ENCODE measurements around the gene ASXL2. TPM values are rescaled to one million over a fixed set of nuclear protein-coding genes. Genes with fewer than 3 reads are reported as not detected.
A peak's percentile ranks its signal among the peaks of the same experiment; 100 is the strongest.
"Not testable (repeated sequence)": the region's sequence is repeated elsewhere in the genome, so short reads cannot be mapped to it uniquely, and the experiment has no call there.

Gene ASXL2
- total RNA-seq, 1 experiment from 2014 or later, result 19.9 TPM

DNA sequence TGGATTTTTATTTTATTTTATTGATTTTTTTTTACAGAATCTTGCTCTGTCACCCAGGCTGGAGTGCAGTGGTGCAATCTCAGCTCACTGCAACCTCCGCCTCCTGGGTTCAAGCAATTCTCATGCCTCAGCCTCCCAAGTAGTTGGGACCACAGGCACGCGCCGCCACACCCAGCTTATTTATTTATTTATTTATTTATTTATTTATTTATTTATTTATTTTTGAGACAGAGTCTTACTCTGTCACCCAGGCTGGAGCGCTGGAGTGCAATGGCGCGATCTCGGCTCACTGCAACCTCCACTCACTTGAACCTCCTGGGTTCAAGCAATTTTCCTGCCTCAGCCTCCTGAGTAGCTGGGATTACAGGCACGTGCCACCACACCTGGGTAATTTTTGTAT, 18.0 kb upstream of the ASXL2 start:
- in situ Hi-C loops (cut with HindIII; ENCODE audit: low pct_unique_long_range_greater_than_20kb, low sequenced_read_pairs); DNase-seq (ENCODE audit: low read depth, low spot score): not testable (repeated sequence)

DNA sequence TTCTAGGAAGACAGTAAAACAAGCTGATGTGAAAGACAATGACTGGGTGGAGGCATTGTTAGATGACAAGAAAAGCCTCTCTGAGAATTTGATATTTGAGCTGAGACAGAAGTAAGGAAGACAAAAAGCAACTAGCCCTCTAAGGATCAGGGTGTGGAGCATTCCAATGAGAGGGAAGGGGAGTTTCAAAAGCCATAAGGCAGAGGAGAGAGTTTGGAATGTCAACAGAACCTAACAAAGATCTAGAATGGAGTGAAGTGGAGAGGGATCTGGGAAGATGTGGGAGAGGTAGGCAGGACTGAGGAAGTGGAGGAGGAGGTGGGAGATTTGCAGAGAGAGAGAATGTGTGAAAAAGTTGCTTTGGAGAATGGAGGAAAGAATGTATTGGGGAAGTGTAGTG, 17.3 kb upstream of the ASXL2 start:
- no peak for DNase-seq (ENCODE audit: low read depth, low spot score)
- in situ Hi-C loops (cut with HindIII; ENCODE audit: low pct_unique_long_range_greater_than_20kb, low sequenced_read_pairs), result no loop called here

DNA sequence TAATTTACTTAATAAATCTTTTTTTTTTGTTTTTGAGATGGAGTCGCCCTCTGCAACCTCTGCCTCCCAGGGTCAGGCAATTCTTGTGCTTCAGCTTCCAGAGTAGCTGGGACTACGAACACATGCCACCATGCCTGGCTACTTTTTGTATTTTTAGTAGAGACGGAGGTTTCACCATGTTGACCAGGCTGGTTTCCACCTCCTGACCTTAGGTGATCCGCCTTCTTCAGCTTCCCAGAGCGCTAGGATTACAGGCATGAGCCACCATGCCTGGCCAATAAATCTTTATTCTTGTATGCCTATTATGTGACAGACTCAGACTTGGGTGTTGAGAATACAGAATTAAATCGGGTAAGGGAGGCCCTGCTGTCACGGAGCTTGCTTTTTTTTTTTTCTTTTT, 16.7 kb upstream of the ASXL2 start:
- in situ Hi-C loops (cut with HindIII; ENCODE audit: low pct_unique_long_range_greater_than_20kb, low sequenced_read_pairs), result no loop called here

DNA sequence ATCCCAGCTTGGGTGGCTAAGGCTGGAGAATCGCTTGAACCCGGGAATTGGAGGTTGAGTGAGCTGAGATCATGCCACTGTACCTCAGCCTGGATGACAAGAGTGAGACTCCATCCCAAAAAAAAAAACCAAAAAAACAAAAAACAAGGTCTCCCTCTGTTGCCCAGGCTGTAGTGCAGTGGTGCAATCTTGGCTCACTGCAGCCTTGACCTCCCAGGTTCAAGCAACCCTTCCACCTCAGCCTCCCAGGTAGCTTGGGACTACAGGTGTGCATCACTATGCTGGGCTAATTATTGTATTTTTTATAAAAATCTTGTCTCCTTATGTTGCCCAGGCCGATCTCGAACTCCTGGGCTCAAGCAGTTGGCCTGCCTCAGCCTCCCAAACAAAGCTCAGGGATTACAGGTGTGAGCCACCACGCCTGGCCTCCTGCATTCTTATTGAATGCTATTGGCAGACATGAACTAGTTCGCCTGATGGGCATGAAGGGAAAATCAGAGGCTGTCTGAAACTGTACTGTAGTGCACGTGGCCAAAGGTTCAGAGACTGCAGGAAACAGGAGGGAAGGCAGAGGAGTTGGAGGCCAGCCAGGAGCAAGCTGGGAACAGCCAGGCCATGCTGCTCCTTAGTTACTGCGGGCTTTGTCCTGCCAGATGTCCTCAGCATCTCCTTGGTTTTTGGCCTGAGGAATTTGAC, 16.0 kb upstream of the ASXL2 start:
- DNase-seq (ENCODE audit: low read depth, low spot score), result peak; percentile 46
- in situ Hi-C loops (cut with HindIII; ENCODE audit: low pct_unique_long_range_greater_than_20kb, low sequenced_read_pairs), result no loop called here

More for the DNA sequence above, 16.7 kb upstream of the ASXL2 start:
- no peak for DNase-seq (ENCODE audit: low read depth, low spot score)

DNA sequence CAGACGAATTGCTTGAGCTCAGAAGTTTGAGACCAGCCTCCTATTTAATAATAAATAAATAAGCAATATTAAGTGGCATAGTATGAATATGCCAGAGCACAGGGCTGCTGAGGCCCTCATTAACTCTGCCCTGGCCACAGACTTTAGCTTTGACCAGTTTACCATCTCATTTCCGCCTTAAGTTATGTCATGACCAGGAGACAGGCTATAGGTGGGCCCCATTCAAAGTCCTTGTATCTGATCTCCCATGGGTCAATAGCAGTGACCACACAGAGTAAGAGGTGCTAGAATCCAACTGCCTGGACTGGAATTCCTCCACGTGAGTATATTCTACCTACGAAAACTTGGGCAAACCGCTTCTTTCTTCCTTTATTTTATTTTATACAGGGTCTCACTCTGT, 13.4 kb upstream of the ASXL2 start:
- in situ Hi-C loops (cut with HindIII; ENCODE audit: low pct_unique_long_range_greater_than_20kb, low sequenced_read_pairs), result no loop called here
- DNase-seq (ENCODE audit: low read depth, low spot score), result no peak

DNA sequence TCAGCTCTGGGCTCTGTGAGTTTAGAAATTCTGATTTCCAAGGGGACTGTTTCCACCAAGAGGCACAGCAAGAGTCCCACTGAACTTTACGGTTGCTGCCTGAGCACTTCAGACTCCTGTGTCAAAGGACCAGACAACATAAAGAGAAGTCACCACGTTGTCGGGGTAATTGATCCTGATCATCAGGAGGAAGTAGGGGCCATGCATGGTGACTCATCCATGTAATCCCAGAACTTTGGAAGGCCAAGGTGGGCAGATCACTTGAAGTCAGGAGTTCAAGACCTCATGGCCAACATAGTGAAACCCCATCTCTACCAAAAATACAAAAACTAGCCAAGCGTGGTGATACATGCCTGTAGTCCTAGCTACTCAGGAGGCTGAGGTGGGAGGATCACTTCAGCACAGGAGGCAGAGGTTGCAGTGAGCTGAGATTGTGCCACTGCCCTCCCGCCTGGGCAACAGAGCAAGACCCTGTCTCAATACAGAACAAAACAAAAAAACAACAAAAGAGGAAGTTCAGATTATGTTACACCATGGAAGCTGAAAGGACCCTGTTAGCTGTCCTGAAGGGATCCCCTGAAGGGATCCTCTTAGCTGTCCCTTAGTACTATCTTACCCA, 9.4 kb upstream of the ASXL2 start:
- in situ Hi-C loops (cut with HindIII; ENCODE audit: low pct_unique_long_range_greater_than_20kb, low sequenced_read_pairs), result no loop called here
- DNase-seq (ENCODE audit: low read depth, low spot score), result no peak

DNA sequence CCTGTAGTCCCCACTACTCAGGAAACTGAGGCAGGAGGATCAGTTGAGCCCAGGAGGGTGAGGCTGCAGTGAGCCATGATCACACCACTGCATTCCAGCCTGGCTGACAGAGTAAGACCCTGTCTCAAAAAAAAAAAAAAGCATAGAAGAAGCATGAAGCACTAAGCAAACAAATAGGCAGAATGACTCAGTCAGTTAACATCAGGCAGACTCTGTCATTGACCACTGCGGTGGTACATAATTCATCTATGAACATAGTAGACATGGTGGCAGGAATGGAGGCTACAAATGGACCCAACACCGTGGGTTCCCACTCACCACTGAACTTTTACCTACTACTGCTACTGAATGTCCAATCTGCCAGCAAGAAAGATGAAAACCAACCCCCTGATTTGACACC, 7.6 kb upstream of the ASXL2 start:
- no peak for DNase-seq (ENCODE audit: low read depth, low spot score)
- in situ Hi-C loops (cut with HindIII; ENCODE audit: low pct_unique_long_range_greater_than_20kb, low sequenced_read_pairs), result no loop called here

DNA sequence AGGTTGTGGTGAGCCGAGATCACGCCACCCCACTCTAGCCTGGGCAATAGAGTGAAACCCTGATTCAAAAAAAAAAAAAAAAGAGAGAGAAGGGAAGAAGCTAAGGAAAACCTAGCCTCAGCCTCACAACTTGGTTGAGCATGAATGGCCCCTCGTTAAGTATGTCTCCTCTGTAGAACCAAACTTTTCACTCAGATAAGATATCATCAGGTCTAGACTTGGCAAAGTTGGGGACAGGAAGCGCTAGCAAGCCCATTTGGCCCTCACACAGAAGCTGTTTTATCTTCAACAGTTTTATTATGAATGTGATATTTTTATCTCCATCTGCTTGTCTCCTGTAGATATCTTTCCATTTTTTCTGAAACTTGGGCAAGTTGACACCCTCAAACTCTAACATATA, 3.5 kb upstream of the ASXL2 start:
- DNase-seq (ENCODE audit: low read depth, low spot score), result no peak
- in situ Hi-C loops (cut with HindIII; ENCODE audit: low pct_unique_long_range_greater_than_20kb, low sequenced_read_pairs), result no loop called here

DNA sequence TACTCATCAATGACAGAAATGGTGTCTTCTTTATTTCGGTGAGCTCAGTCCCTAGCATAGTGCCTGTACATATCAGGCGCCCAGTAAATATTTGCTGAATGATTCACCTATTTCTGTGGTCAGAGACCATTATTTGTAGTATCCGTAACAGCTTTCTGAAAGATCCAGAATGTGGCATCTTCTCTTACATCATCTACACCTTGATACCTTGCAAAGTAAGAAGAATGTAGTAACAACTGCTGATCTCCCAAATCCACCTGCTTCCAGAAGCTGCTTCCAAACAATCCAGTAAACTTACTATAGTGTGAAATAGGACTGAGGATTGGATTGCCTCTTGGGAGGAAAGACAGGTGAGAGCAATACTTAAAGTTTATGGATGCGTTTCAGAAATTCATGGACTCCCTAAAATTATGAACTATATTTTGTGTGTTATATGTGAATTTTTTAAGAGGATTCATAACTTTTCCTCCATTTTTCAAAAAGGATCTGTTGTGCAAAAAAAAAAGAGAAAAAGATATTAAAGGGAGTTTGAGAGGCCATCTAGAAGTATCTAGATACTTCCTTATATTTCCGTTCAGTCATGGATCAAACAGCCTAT, 945 bp upstream of the ASXL2 start:
- no peak for DNase-seq (ENCODE audit: low read depth, low spot score)
- in situ Hi-C loops (cut with HindIII; ENCODE audit: low pct_unique_long_range_greater_than_20kb, low sequenced_read_pairs), result no loop called here

DNA sequence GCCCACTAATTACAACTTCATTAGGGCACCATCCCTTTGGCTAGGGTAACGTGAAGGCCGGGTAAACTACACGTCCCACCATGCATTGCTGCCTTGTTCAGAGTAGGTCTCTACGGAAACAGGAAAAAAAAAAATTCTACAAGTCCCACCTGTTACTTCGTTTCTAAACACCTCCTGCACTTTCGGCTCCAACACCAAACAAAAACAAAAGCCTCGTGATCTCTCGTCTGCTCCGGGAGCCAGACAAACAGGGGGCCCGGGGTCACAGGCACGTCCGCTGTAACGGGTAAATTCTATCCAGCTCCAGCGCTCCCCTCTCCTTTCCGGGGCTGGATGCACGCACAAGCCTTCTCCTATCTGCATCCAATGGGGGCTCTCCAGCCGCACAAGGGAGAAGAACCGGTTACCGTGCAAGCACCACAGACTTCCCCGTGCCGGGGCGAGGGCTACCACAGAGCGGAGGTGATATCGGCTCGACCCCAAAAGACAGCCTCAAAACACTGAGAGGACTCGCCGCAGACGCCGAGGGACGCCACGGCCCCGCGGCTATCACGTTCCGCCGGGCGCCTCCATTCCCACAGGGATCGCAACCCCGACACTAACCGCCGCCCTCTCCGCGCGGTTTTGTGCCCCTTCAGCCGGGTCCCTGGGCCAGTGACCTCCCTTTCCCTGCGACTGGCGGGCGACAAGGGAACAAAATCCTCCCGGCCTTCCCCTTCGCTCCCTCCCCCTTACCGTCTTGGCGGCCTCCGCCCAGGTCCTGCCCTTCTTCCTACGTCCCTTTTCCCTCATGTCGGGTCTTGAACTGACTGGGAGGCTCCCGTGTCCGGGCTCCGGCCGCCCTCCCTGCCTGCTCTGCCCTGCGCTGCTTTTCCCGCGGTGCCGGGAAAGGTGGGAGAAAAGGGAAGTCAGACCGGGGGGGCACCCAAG, 591 bp downstream of the ASXL2 start:
- DNase-seq (ENCODE audit: low read depth, low spot score), result peak; percentile 76
- in situ Hi-C loops (cut with HindIII; ENCODE audit: low pct_unique_long_range_greater_than_20kb, low sequenced_read_pairs), result no loop called here

DNA sequence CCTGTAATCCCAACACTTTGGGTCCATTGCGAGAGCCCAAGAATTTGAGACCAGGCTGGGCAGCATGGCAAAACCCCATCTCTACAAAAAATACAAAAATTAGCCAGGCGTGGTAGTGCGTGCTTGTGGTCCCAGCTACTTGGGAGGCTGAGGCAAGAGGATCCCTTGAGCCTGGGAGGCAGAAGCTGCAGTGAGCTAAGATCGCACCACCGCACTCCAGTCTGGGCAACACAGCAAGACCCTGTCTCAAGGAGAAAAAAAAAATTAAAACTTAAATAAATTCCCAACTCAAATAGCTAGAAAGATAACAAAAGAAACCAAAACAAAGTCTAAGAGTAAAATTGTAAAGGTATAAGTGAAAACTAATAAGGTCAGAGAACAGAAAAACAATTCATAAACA, 6.2 kb downstream of the ASXL2 start:
- in situ Hi-C loops (cut with HindIII; ENCODE audit: low pct_unique_long_range_greater_than_20kb, low sequenced_read_pairs), result no loop called here
- DNase-seq (ENCODE audit: low read depth, low spot score), result no peak

DNA sequence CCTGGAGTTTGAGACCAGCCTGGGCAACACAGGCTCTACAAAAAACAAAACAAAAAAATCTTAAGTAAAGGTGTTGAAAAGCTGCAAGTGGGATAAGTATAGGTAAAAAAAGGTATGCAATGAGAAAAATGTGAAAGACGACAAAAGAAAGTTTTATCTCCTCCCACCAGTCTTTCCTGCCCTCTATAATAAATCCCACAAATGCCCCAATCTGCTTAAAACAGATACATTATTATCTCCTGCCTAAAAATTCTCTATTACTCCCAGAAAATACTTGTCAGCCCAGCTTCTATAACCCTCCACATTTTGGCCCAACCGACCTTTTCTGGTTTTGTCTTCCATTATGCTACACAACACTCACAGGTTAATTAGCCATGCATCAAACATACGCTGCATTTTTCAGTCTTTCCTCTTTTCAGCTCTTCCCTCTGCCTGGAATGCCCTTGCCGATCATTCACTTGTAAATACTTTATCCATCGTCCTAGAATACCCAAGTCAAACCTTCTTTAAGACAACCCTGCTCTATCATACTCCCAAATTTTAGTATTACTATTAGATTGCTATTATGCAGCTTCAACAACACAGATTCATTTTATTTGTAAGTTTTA, 10.8 kb downstream of the ASXL2 start:
- in situ Hi-C loops (cut with HindIII; ENCODE audit: low pct_unique_long_range_greater_than_20kb, low sequenced_read_pairs), result no loop called here

DNA sequence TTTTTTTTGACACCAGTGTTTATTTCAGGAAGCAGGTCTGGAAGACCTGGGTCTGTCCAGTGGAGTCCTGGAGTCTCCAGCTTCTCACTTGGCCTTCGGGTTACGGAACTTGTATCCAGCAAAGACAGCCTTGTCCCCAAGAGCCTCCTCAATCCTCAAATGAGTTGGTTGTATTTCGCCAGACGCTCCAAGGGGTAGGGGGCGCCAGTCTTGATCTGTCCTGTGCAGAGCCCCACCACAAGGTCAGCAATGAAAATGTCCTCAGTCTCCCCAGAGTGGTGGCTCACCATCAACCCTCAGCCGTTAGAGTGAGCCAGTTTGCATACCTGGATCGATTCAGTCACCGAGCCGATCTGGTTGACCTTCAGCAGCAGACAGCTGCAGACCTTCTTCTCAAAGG, 21.9 kb downstream of the ASXL2 start:
- in situ Hi-C loops (cut with HindIII; ENCODE audit: low pct_unique_long_range_greater_than_20kb, low sequenced_read_pairs), result no loop called here
- DNase-seq (ENCODE audit: low read depth, low spot score), result no peak

More for the DNA sequence above, 10.8 kb downstream of the ASXL2 start:
- DNase-seq (ENCODE audit: low read depth, low spot score), result no peak

DNA sequence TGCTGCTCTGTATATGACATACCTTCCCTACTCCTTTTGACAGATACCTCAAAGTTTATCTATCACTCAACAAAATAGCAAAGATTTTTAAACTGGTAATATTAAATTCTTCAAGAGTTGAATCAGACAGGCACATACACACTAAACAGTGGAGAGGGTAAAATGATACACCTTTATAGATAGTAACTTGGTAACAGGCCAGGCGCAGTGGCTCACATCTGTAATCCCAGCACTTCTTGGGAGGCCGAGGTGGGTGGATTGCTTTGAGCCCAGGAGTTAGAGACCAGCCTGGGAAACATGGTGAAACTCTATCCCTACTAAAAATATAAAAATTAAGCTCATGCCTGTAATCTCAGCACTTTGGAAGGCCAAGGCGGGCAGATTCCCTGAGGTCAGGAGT, 23.2 kb downstream of the ASXL2 start:
- in situ Hi-C loops (cut with HindIII; ENCODE audit: low pct_unique_long_range_greater_than_20kb, low sequenced_read_pairs), result no loop called here

DNA sequence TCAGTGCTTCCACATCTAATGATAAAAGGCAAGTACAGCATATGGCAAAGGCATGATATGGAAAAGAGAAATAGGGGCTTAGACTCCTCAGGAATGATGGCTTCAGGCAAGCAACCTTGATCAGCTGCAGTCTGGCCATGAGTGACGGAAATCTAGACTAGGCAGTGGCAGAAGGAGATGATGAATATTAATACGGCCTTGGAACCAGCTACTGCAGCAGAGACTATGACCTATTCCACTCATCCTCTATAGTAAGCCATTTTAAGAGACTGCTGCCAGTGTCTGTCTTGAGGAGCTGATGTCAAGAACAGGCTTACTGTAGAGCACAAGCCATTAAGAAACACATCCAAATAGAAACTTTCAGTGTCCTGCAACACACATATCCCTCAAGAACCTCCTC, 23.7 kb downstream of the ASXL2 start:
- in situ Hi-C loops (cut with HindIII; ENCODE audit: low pct_unique_long_range_greater_than_20kb, low sequenced_read_pairs), result no loop called here

More for the DNA sequence above, 23.2 kb downstream of the ASXL2 start:
- no peak for DNase-seq (ENCODE audit: low read depth, low spot score)

DNA sequence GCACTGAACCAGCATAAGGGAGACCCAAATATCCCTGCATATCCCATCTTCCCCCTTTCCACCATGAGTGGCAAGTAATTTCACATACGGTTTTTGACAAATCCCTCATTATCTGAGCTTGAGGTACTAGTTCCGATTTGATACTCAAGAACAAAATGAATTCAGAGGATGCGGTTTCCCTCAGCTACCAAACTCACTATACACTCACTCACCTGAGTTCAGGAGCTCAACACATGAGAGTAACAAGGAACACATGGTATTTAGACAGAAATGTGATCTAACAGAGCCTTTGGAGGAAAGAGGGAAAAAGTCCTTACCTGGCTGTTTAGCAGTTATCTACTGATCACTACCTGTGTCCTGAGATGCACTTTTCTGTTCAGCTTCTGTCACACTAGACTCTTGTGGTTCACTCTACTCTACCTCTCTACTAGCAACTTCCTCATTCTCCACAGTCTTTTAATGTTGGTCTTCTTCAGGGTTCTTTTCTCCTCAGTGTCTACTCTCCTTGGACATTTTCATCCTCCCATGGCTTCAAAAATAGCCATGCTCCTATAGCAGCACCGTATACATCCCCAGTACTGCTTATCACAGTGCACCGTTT, 25.1 kb downstream of the ASXL2 start:
- no peak for DNase-seq (ENCODE audit: low read depth, low spot score)
- in situ Hi-C loops (cut with HindIII; ENCODE audit: low pct_unique_long_range_greater_than_20kb, low sequenced_read_pairs), result no loop called here

More for the DNA sequence above, 23.7 kb downstream of the ASXL2 start:
- DNase-seq (ENCODE audit: low read depth, low spot score), result no peak

DNA sequence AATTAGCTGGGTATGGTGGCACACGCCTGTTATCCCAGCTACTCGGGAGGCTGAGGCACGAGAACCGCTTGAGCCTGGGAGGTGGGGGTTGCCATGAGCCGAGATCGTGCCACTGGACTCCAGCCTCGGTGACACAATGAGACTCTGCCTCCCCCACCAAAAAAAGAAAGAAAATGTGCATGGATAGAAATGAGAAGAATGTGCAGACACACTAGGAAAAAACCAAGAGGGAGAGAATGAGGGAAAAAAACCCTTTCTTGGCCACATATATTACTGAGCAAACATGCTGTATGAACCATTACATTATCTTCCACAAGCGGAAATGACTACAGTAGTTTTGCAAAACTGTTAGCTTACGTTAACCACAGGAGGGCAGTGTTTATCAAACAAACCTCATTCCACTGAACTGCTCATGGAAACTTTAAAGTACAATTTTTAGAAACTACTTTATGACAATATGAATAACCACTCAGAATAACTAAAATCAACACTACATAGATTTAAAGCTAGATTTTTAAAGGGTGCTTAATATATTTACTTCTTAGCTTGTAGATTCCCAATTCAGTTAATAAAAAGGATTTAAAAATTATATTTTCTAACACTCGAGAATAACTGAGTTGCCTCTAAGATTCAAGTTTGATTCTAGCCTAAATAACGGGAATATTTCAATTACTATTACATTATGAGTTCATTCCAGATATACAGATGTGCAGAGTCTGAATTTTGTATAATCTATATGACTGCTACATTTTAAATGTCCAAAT, 26.4 kb downstream of the ASXL2 start:
- DNase-seq (ENCODE audit: low read depth, low spot score), result peak; percentile 86
- in situ Hi-C loops (cut with HindIII; ENCODE audit: low pct_unique_long_range_greater_than_20kb, low sequenced_read_pairs), result no loop called here
